ENCODE results near the gene EIF2D. TPM values are rescaled to one million over a fixed set of nuclear protein-coding genes. Genes with fewer than 3 reads are reported as not detected.

Gene EIF2D
- total and polyA plus RNA-seq, 2 of the 13 experiments (the other 11 are each of a cell fraction or from before 2014, with no cell fraction given): 45.1 to 64.9 TPM

DNA sequence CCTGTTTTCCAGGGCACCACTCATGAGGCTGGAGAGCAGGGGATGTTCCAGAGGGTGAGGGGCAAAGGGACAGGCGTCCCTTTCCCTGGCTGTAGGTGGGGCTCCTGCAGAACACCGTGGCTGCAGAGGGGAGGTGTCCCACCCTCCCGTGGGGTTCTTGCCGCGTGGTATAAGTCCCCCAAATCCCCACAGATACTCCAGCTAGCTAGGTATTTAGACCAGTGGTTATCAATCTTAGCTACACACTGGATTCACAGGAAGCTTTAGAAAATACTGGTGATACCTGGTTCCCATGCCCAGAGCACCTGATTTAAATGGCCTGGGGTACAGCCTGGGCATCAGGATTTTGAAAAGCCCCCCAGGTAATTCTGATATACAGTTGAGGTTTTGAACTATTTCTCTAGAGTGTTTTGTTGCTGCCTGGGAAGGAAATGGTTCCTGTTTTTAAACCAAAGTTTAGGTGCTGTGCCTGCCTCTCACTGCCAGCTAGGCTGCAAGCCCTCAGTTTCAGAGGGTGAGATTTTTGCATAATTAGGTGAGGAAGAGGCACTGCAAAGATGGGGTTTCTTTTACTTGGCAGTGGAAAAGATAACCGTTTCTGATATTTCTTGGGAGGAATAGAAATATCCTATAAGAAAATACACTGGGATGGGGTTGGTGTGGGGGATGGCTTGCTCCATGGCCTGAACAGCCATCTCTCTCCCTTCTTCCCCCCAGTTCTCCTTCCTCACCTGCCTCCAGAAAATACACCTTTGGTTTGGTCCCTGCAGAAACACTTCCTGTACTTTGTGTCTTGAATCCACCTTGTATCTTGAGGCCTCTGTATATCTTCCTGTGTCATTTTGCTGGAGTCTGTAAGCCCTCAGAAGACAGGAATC lies 53.2 kb downstream of the EIF2D start (continued):
- TF ChIP-seq AKAP8 (CRISPR knock-in tag; IDR thresholded peaks at IDR 0.05): no peak
- TF ChIP-seq, protein P1, sequence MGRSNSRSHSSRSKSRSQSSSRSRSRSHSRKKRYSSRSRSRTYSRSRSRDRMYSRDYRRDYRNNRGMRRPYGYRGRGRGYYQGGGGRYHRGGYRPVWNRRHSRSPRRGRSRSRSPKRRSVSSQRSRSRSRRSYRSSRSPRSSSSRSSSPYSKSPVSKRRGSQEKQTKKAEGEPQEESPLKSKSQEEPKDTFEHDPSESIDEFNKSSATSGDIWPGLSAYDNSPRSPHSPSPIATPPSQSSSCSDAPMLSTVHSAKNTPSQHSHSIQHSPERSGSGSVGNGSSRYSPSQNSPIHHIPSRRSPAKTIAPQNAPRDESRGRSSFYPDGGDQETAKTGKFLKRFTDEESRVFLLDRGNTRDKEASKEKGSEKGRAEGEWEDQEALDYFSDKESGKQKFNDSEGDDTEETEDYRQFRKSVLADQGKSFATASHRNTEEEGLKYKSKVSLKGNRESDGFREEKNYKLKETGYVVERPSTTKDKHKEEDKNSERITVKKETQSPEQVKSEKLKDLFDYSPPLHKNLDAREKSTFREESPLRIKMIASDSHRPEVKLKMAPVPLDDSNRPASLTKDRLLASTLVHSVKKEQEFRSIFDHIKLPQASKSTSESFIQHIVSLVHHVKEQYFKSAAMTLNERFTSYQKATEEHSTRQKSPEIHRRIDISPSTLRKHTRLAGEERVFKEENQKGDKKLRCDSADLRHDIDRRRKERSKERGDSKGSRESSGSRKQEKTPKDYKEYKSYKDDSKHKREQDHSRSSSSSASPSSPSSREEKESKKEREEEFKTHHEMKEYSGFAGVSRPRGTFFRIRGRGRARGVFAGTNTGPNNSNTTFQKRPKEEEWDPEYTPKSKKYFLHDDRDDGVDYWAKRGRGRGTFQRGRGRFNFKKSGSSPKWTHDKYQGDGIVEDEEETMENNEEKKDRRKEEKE (IDR thresholded peaks at IDR 0.05): no peak

- TF ChIP-seq PAX8 (CRISPR knock-in tag; IDR thresholded peaks at IDR 0.05; ENCODE audit: borderline replicate concordance) (no peak), EZH2 (conservative IDR thresholded peaks at IDR 0.05; ENCODE audit: low read depth, low read length) (0 out of 2 replicates have a peak, but pooled peaks have one; percentile 38)
- DNase-seq (ENCODE audit: low spot score): no peak
- Histone ChIP-seq H3K4me2 (ENCODE audit: low read depth, low read length) (peak overlapping the region; percentile 80), H4K20me1 (ENCODE audit: insufficient read depth, low read length) (peaks cover 5% of the 10 kb centered on the region; the same call in 1 of the 2 replicates), H3K27me3 (ENCODE audit: control insufficient read depth in 1 of 2, insufficient read depth in 2 of 2, low read length in 2 of 2) (peaks cover 1 to 28% of the 10 kb centered on the region in 2 experiments; a peak in 4 of 5 replicates), H2AFZ (ENCODE audit: low read length) (no peak overlapping the region), H3K4me1 (ENCODE audit: insufficient read depth, low read length) (peaks cover 69% of the 10 kb centered on the region), H3K36me3 (replicated peaks in 1 of 2; ENCODE audit: control insufficient read depth in 1 of 2, insufficient read depth in 2 of 2, low read length in 2 of 2) (no peaks in the 10 kb centered on the region), H3K9me3 (ENCODE audit: low read length) (no peaks in the 10 kb centered on the region), H3K9ac (ENCODE audit: insufficient read depth, low read depth, low read length) (no peak overlapping the region), H3K27ac (ENCODE audit: extremely low read length, insufficient read depth, low read length) (no peak overlapping the region), H3K4me3 (replicated peaks in 1 of 3; ENCODE audit: insufficient read depth in 1 of 3, low read depth in 2 of 3, low read length in 3 of 3) (peak overlapping the region; percentile 48 to 70 (median 62)), H3K79me2 (ENCODE audit: insufficient read depth, low read length) (no peaks in the 10 kb centered on the region)
- ChIA-PET CTCF (ENCODE audit: low intra/inter-chr PET ratio, low total read pairs) (no interaction called here), POLR2A (no interaction called here)
- no peak for FAIRE-seq
- BruUV-seq (replicated peaks): no TSS peak
- in situ Hi-C loops (cut with HindIII; ENCODE audit: extremely low pct_ligation_motif_present, low pct_unique_long_range_greater_than_20kb): no loop called here
- intact Hi-C loops (cut with micrococcal nuclease; ENCODE audit: unreplicated experiment): no loop called here
- WGBS (ENCODE audit: low lambda C conversion rate): 39% methylated on average over 12 of the region's 14 CpGs
- peak; percentile 8 for ATAC-seq
Measured at GRCh38 chr1:206557636-206558473, 54.4 kb downstream of the EIF2D start.
